ENCODE measurements around the gene PHF21A. TPM values are rescaled to one million over a fixed set of nuclear protein-coding genes. Genes with fewer than 3 reads are reported as not detected.

The PHF21A gene
- total RNA-seq, 1 experiment from 2014 or later = 29.4 TPM

- no peak for TF ChIP-seq ZNF281 (CRISPR knock-in tag; IDR thresholded peaks at IDR 0.05)
These were observed 13.3 kb upstream of the PHF21A start (continued) for GRCh38 chr11:46134540-46134939.

GRCh38 chr11:46134061-46134460, 12.8 kb upstream of the PHF21A start:
- ATAC-seq (no peak), DNase-seq (ENCODE audit: low spot score) (no peak)
- 0 out of 2 replicates have a peak overlapping the region, but pooled peaks have one; percentile 15 for H3K27ac Mint-ChIP-seq
- no peaks in the 10 kb centered on the region for H3K9me3 Mint-ChIP-seq
- no peak for TF ChIP-seq ZBTB43 (CRISPR knock-in tag; IDR thresholded peaks at IDR 0.05)
- no peaks in the 10 kb centered on the region for H3K36me3 Mint-ChIP-seq
- H3K27me3 Mint-ChIP-seq (ENCODE audit: low read depth) = no peaks in the 10 kb centered on the region; the same call in 1 of the 2 replicates
- no peak overlapping the region for H3K4me3 Mint-ChIP-seq
- ChIA-PET POLR2A (interaction anchor here (0.5 kb wide), 1 partner anchor 210 kb away, joined by 3 read pairs; no protein-coding TSS in a partner anchor), CTCF (interaction anchor here (0.7 to 2.5 kb wide), 17 partner anchors 9 to 189 kb away, joined by 3 to 35 read pairs (median 4); no protein-coding TSS in a partner anchor)
- H3K4me1 Mint-ChIP-seq = peaks cover 26% of the 10 kb centered on the region

- Mint-ChIP-seq H3K27me3 (ENCODE audit: low read depth) (no peaks in the 10 kb centered on the region; the same call in 1 of the 2 replicates), H3K27ac (no peak overlapping the region), H3K9me3 (no peaks in the 10 kb centered on the region), H3K36me3 (no peaks in the 10 kb centered on the region), H3K4me3 (no peak overlapping the region), H3K4me1 (peaks cover 26% of the 10 kb centered on the region)
- ATAC-seq (no peak), DNase-seq (ENCODE audit: low spot score) (no peak)
- ChIA-PET CTCF (no interaction called here), POLR2A (interaction anchor here (0.7 kb wide), 1 partner anchor 1052 kb away, joined by 3 read pairs; no protein-coding TSS in a partner anchor)
- no peak for TF ChIP-seq ESRRA (CRISPR knock-in tag; IDR thresholded peaks at IDR 0.05; ENCODE audit: borderline replicate concordance)
- TF ChIP-seq ZNF425 (CRISPR knock-in tag; conservative IDR thresholded peaks at IDR 0.05) = no peak
- TF ChIP-seq SMAD3 (CRISPR knock-in tag; IDR thresholded peaks at IDR 0.05; ENCODE audit: borderline replicate concordance) = no peak
- no peak for TF ChIP-seq HMGXB4 (CRISPR knock-in tag; IDR thresholded peaks at IDR 0.05)
- no peak for TF ChIP-seq ZNF263 (CRISPR knock-in tag; IDR thresholded peaks at IDR 0.05; ENCODE audit: low read depth)
- TF ChIP-seq ETV6 (CRISPR knock-in tag; IDR thresholded peaks at IDR 0.05) = no peak
- no peak for TF ChIP-seq JUN (CRISPR knock-in tag; IDR thresholded peaks at IDR 0.05)
- TF ChIP-seq E2F5 (CRISPR knock-in tag; IDR thresholded peaks at IDR 0.05) = no peak
- no peak for TF ChIP-seq MYBL2 (CRISPR knock-in tag; IDR thresholded peaks at IDR 0.05)
- TF ChIP-seq CTCF (IDR thresholded peaks at IDR 0.05) = no peak
- no peak for TF ChIP-seq TEAD4 (CRISPR knock-in tag; IDR thresholded peaks at IDR 0.05)
- TF ChIP-seq FOXP1 (CRISPR knock-in tag; IDR thresholded peaks at IDR 0.05; ENCODE audit: borderline replicate concordance) = no peak
These were observed 11.9 kb upstream of the PHF21A start for GRCh38 chr11:46133119-46133518.

Data from WTC11 (cell line).